Ovary (tissue), 3 donors: Measurements from ENCODE around the gene GBX2.

Source experiments
- POLR2A ChIP-seq: fragments of 450-650 bp; IDR thresholded peaks from one replicate; pipeline ENCODE4 v1.6.1; 2017; ENCODE audit warnings: antibody characterized with exemption, mild to moderate bottlenecking, moderate library complexity
- TF ChIP-seq, protein P1 (sequence below), 3 donors: fragments of 450-650 bp in 2 of 3; fragments of 200-600 bp in 1 of 3; IDR thresholded peaks; one replicate each; pipeline versions ENCODE4 v1.5.1 to v1.8.0; 2016 to 2022; ENCODE audit warnings: antibody characterized with exemption in 3 of 3, mild to moderate bottlenecking in 1 of 3
- donor health status: DM: no; HTN: no; CAD: no.

DNA sequence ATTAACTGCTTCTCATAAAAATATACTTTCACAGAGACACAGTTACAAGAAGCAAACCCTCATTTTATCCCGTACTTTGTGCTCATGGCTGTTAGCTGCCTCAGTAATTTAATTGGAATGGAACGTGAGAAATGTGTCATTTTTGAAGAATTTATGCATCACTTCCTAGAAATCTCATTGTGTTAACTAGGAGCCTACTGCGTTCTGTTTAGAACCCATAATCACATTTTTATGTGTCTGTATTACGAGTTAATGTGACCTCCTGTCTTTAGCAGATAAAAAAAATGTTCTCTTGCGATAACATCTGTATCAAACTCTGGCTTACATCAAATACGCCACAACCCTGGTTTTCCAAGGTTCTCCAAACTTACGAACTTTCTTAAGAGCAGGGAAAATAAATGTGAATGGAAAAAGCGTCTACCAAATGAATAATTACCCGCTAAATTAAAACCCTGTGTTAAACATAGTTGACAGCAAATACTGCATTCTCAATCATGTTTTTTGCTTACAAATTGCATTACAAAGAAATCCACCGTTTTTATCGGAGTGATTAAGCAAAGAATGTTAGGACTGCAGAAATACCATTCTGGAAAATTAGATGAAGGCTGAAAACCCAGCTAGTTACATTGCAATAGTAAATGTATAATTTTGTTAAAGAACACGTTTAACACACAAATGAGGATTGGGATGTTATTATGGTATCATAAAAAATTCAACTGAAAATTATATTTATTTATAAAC lies 12.1 kb upstream of the GBX2 start:
- TF ChIP-seq, protein P1, sequence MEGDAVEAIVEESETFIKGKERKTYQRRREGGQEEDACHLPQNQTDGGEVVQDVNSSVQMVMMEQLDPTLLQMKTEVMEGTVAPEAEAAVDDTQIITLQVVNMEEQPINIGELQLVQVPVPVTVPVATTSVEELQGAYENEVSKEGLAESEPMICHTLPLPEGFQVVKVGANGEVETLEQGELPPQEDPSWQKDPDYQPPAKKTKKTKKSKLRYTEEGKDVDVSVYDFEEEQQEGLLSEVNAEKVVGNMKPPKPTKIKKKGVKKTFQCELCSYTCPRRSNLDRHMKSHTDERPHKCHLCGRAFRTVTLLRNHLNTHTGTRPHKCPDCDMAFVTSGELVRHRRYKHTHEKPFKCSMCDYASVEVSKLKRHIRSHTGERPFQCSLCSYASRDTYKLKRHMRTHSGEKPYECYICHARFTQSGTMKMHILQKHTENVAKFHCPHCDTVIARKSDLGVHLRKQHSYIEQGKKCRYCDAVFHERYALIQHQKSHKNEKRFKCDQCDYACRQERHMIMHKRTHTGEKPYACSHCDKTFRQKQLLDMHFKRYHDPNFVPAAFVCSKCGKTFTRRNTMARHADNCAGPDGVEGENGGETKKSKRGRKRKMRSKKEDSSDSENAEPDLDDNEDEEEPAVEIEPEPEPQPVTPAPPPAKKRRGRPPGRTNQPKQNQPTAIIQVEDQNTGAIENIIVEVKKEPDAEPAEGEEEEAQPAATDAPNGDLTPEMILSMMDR (IDR thresholded peaks at IDR 0.05): no peak
- TF ChIP-seq POLR2A: no peak
